K562 (cell line): Measurements from ENCODE around the gene ERMP1. TPM values are rescaled to one million over a fixed set of nuclear protein-coding genes. Genes with fewer than 3 reads are reported as not detected.

Experiments used
- ATAC-seq: fragments of 200-7000 bp; cut with Tn5 transposase; 3 replicates; pipeline ENCODE4 v1.9.1; 2020; ENCODE audit warnings: moderate library complexity
- BruUV-seq: library from RNA; stranded (reverse); fragments of 400-500 nt; replicated peaks from 2 replicates; lab custom pipeline; 2021; lab: Mats Ljungman, UMichigan
- CTCF ChIA-PET: fragments of 300-600 bp; formaldehyde crosslinking; extraction: SDS; loops from one replicate; lab custom pipeline; 2021; ENCODE audit warnings: low intra/inter-chr PET ratio; lab: Yijun Ruan, JAX
- POLR2A ChIA-PET: fragments of 300-600, 350-650 bp; sonication (Branson Sonifier 250); formaldehyde crosslinking; extraction: SDS; loops from one replicate; lab custom pipeline; 2021; ENCODE audit warnings: antibody characterized with exemption, inconsistent platforms; lab: Yijun Ruan, JAX
- DNase-seq, 4 experiments: peaks; one replicate each; pipeline versions ENCODE4 v3.0.0 to v3.0.0-alpha.2; 2011 to 2018; ENCODE audit warnings: low spot score in 3 of 4, mixed read lengths in 3 of 4; ENCODE audit errors: extremely low read depth in 1 of 4
- FAIRE-seq: peaks from 2 replicates; lab custom pipeline; 2011; peaks lifted over from hg19 to GRCh38; lab: Jason Lieb, UNC
- H2AFZ ChIP-seq: 2 replicates; pipeline ENCODE4 v1.6.0; 2011; ENCODE audit warnings: low read depth, low read length, control low read depth, inconsistent platforms
- H3K27ac ChIP-seq: fragments of 200-600 bp; 3 replicates; pipeline ENCODE4 v1.8.0; 2011; ENCODE audit warnings: low read depth, mild to moderate bottlenecking, control low read depth, inconsistent platforms, low read length, moderate library complexity, mixed read lengths; ENCODE audit errors: extremely low read depth
- H3K27me3 ChIP-seq, 2 experiments: fragments of 300-600 bp in 1 of 2; 2 replicates in 1 of 2; 3 replicates in 1 of 2; pipeline versions ENCODE4 v1.6.0 to v1.8.0; 2011; ENCODE audit warnings: inconsistent platforms in 2 of 2, low read length in 2 of 2, mild to moderate bottlenecking in 1 of 2, mixed read lengths in 1 of 2, moderate library complexity in 1 of 2; ENCODE audit not compliant: control insufficient read depth in 2 of 2, insufficient read depth in 2 of 2
- H3K36me3 ChIP-seq: fragments of 300-600 bp; 3 replicates; pipeline ENCODE4 v1.8.0; 2011; ENCODE audit warnings: mild to moderate bottlenecking, low read length, inconsistent platforms; ENCODE audit not compliant: control insufficient read depth, insufficient read depth
- H3K4me1 ChIP-seq, 2 experiments: fragments of 200-600 bp in 1 of 2; replicated peaks in 1 of 2; 2 replicates in 1 of 2; 3 replicates in 1 of 2; pipeline versions ENCODE4 v1.5.1 to v1.8.0; 2011; ENCODE audit warnings: inconsistent platforms in 2 of 2, low read length in 2 of 2, mild to moderate bottlenecking in 1 of 2, mixed read lengths in 1 of 2, moderate library complexity in 1 of 2; ENCODE audit not compliant: control insufficient read depth in 2 of 2, insufficient read depth in 2 of 2
- H3K4me2 ChIP-seq: 2 replicates; pipeline ENCODE4 v1.6.1; 2011; ENCODE audit warnings: low read length, control low read depth, inconsistent platforms, mixed read lengths; ENCODE audit not compliant: insufficient read depth
- H3K4me3 ChIP-seq: fragments of 200-600 bp; sonication (generic), shearing (Covaris generic); 2 replicates; pipeline ENCODE4 v1.5.1; 2016; ENCODE audit warnings: control low read depth, inconsistent platforms
- H3K79me2 ChIP-seq: fragments of 200-600 bp; 3 replicates; pipeline ENCODE4 v1.8.0; 2011; ENCODE audit warnings: low read length, inconsistent platforms; ENCODE audit not compliant: control insufficient read depth, insufficient read depth
- H3K9ac ChIP-seq, 2 experiments: 2 replicates each; pipeline versions ENCODE4 v1.6.0 to v1.6.1; 2011; ENCODE audit warnings: low read depth in 2 of 2, low read length in 2 of 2, control low read depth in 1 of 2, inconsistent platforms in 1 of 2, mild to moderate bottlenecking in 1 of 2, mixed read lengths in 1 of 2; ENCODE audit not compliant: insufficient read depth in 1 of 2
- H3K9me1 ChIP-seq: one replicate; pipeline ENCODE4 v1.6.0; 2011; ENCODE audit warnings: inconsistent platforms, mild to moderate bottlenecking, low read length, moderate library complexity; ENCODE audit not compliant: control insufficient read depth, insufficient read depth
- H3K9me3 ChIP-seq: replicated peaks from 2 replicates; pipeline ENCODE4 v1.5.1; 2011; ENCODE audit warnings: low read depth, low read length, inconsistent platforms; ENCODE audit not compliant: control insufficient read depth, insufficient read depth
- H4K20me1 ChIP-seq: replicated peaks from 2 replicates; pipeline ENCODE4 v1.6.1; 2011; ENCODE audit warnings: low read length, inconsistent platforms, mixed read lengths; ENCODE audit not compliant: control insufficient read depth, insufficient read depth
- CBFA2T3 ChIP-seq: fragments of 450-650 bp; IDR thresholded peaks from 2 replicates; pipeline ENCODE4 v1.6.1; 2017
- CEBPB ChIP-seq: fragments of 450-650 bp; IDR thresholded peaks from 2 replicates; pipeline ENCODE4 v1.6.1; 2016; ENCODE audit warnings: missing genetic modification characterization, missing compliant biosample characterization
- E2F5 ChIP-seq: sonication (generic); formaldehyde crosslinking; IDR thresholded peaks from 2 replicates; pipeline ENCODE4 v1.8.0; 2022; ENCODE audit warnings: mild to moderate bottlenecking, missing genetic modification reagents
- EP300 ChIP-seq: IDR thresholded peaks from 2 replicates; pipeline ENCODE4 v1.6.1; 2012; ENCODE audit warnings: low read length, improper control_type of control experiment
- ESRRA ChIP-seq: fragments of 450-650 bp; IDR thresholded peaks from 2 replicates; pipeline ENCODE4 v1.6.1; 2014; ENCODE audit warnings: low read depth, mild to moderate bottlenecking, moderate library complexity, borderline replicate concordance
- FOSL1 ChIP-seq: fragments of 200-800 bp; sonication (Bioruptor generic); conservative IDR thresholded peaks from 2 replicates; pipeline ENCODE4 v1.6.1; 2016; ENCODE audit warnings: missing genetic modification characterization, missing compliant biosample characterization
- HDAC2 ChIP-seq: fragments of 450-650 bp; IDR thresholded peaks from 2 replicates; pipeline ENCODE4 v1.6.1; 2016; ENCODE audit warnings: mild to moderate bottlenecking
- KLF1 ChIP-seq: fragments of 450-650 bp; IDR thresholded peaks from 2 replicates; pipeline ENCODE4 v1.6.1; 2016; ENCODE audit warnings: missing genetic modification characterization, missing compliant biosample characterization
- NBN ChIP-seq: fragments of 450-650 bp; IDR thresholded peaks from 2 replicates; pipeline ENCODE4 v1.6.1; 2016; ENCODE audit warnings: low read depth, mild to moderate bottlenecking
- NFIC ChIP-seq: fragments of 450-650 bp; IDR thresholded peaks from 2 replicates; pipeline ENCODE4 v1.6.1; 2017; ENCODE audit warnings: mild to moderate bottlenecking, inconsistent platforms
- NR2C1 ChIP-seq, 2 experiments: fragments of 450-650 bp; IDR thresholded peaks; 2 replicates each; pipeline ENCODE4 v1.6.1; 2017; ENCODE audit warnings: mild to moderate bottlenecking in 2 of 2, antibody characterized with exemption in 1 of 2, inconsistent platforms in 1 of 2, missing compliant biosample characterization in 1 of 2, missing genetic modification characterization in 1 of 2
- POLR2B ChIP-seq: fragments of 450-650 bp; IDR thresholded peaks from 2 replicates; pipeline ENCODE4 v1.6.1; 2018; ENCODE audit warnings: low read depth; ENCODE audit not compliant: partially characterized antibody
- SIRT6 ChIP-seq: IDR thresholded peaks from one replicate; pipeline ENCODE4 v1.6.1; 2012; ENCODE audit warnings: low read depth, mild to moderate bottlenecking, control low read depth, inconsistent platforms, low read length, moderate library complexity
- SMARCB1 ChIP-seq: IDR thresholded peaks from 2 replicates; pipeline ENCODE4 v1.6.1; 2011; ENCODE audit warnings: improper control_type of control experiment, low read depth; ENCODE audit not compliant: insufficient read length
- SOX6 ChIP-seq: fragments of 450-650 bp; IDR thresholded peaks from 2 replicates; pipeline ENCODE4 v1.6.1; 2014; ENCODE audit warnings: mild to moderate bottlenecking
- SRF ChIP-seq, 2 experiments: fragments of 250-450, 450-650 bp in 1 of 2; sonication (Bioruptor Pico) in 1 of 2; sonication (generic) in 1 of 2; formaldehyde crosslinking; IDR thresholded peaks; 2 replicates each; pipeline versions ENCODE4 v1.5.0 to v1.5.1; 2020 to 2022; ENCODE audit warnings: mild to moderate bottlenecking in 1 of 2, missing genetic modification reagents in 1 of 2
- STAT5A ChIP-seq: IDR thresholded peaks from 2 replicates; pipeline ENCODE4 v1.6.1; 2012; ENCODE audit warnings: low read length, inconsistent platforms, borderline replicate concordance
- THRB ChIP-seq: fragments of 450-650 bp; formaldehyde crosslinking; conservative IDR thresholded peaks from 2 replicates; pipeline ENCODE4 v1.4.0; 2022; ENCODE audit warnings: mild to moderate bottlenecking, missing genetic modification characterization
- ZFX ChIP-seq: sonication (generic); formaldehyde crosslinking; IDR thresholded peaks from 2 replicates; pipeline ENCODE4 v1.8.0; 2022; ENCODE audit warnings: mild to moderate bottlenecking, missing genetic modification reagents, moderate library complexity
- ZNF133 ChIP-seq: fragments of 250-450 bp; sonication (Bioruptor Pico); IDR thresholded peaks from 2 replicates; pipeline ENCODE4 v1.4.0; 2020; ENCODE audit warnings: mild to moderate bottlenecking
- ZNF24 ChIP-seq: fragments of 450-650 bp; IDR thresholded peaks from 2 replicates; pipeline ENCODE4 v1.6.1; 2016
- ZNF766 ChIP-seq: fragments of 200-800 bp; sonication (Bioruptor generic); conservative IDR thresholded peaks from 2 replicates; pipeline ENCODE4 v1.6.1; 2016; ENCODE audit warnings: missing genetic modification characterization, missing compliant biosample characterization
- WGBS: fragments of 100-300 bp; shearing (Covaris generic); methylation state at CpG from one replicate; pipeline ENCODE4 v1.1.6; 2016; ENCODE audit warnings: low coverage, mixed read lengths; ENCODE audit not compliant: insufficient coverage; ENCODE audit errors: missing lambda C conversion rate; 5-methylcytosine and 5-hydroxymethylcytosine counted together
- in situ Hi-C: fragments of 300-500 bp; cut with MboI; formaldehyde crosslinking; loops from 4 replicates; pipeline ENCODE4 v1.15.0; 2018; ENCODE audit warnings: inconsistent platforms, mixed read lengths
- intact Hi-C: fragments of 100-400 bp; cut with micrococcal nuclease; formaldehyde crosslinking; loops from 2 replicates; pipeline ENCODE4 v1.14.2; 2022
- polyA plus RNA-seq, 8 experiments: library from polyadenylated mRNA; depleted of rRNA in 4 of 8; stranded (reverse) in 5 of 8; unstranded in 3 of 8; fragments of >200 nt; fragmentation: Nextera tagmentation in 2 of 8; fragmentation: Illumina TruSeq in 1 of 8; extraction: Ambion mirVana in 2 of 8; extraction: Trizol in 1 of 8; gene quantifications; 2 replicates each; pipeline versions ENCODE4 v1.2.1 to v1.2.3, GENCODE V29; 2011 to 2014; ENCODE audit warnings: inconsistent platforms in 1 of 8, missing spikeins in 1 of 8
- total RNA-seq, 7 experiments: library from RNA; depleted of rRNA in 6 of 7; stranded (reverse); fragments of >200 nt in 6 of 7; fragmentation: Illumina TruSeq in 2 of 7; extraction: Trizol in 2 of 7; gene quantifications; 2 replicates each; pipeline versions ENCODE4 v1.2.1 to v1.2.3, GENCODE V29; 2011 to 2021; ENCODE audit warnings: low replicate concordance in 1 of 7

Gene ERMP1
- total and polyA plus RNA-seq, 9 of the 15 experiments (the other 6 are each of a cell fraction or from before 2014, with no cell fraction given), result 2.5 to 26.3 (median 12.6) TPM

- TF ChIP-seq KLF1, result no peak
These were observed 20.1 kb upstream of the ERMP1 start (continued) for GRCh38 chr9:5852987-5853386.

- no peak overlapping the region for H2AFZ ChIP-seq
- CTCF ChIA-PET, result interaction anchor here (0.9 kb wide), 1 partner anchor 18 kb away, joined by 3 read pairs; no protein-coding TSS in a partner anchor
- peaks cover 3 to 25% of the 10 kb centered on the region in 2 experiments; a peak in 4 of 5 replicates for H3K4me1 ChIP-seq
- H3K79me2 ChIP-seq, result no peaks in the 10 kb centered on the region
- no peaks in the 10 kb centered on the region for H3K36me3 ChIP-seq
- no peaks in the 10 kb centered on the region for H3K27me3 ChIP-seq
- FAIRE-seq, result peak; percentile 84
- no peak overlapping the region for H3K9ac ChIP-seq
- H4K20me1 ChIP-seq, result no peaks in the 10 kb centered on the region; the same call in 1 of the 2 replicates
- peak in 2 of 4 experiments; percentile 45 to 66 for DNase-seq
- 0% methylated on average over 2 of the region's 2 CpGs for WGBS
- POLR2A ChIA-PET, result interaction anchor here (0.7 kb wide), 1 partner anchor 19 kb away, joined by 5 read pairs; the partner anchor contains the start of gene ERMP1
- H3K9me3 ChIP-seq, result no peaks in the 10 kb centered on the region
- no peak overlapping the region for H3K27ac ChIP-seq
- no peak overlapping the region for H3K4me3 ChIP-seq
- H3K4me2 ChIP-seq, result no peak overlapping the region
- H3K9me1 ChIP-seq, result no peaks in the 10 kb centered on the region
- in situ Hi-C loops (no loop called here), intact Hi-C loops (no loop called here)
- no TSS peak for BruUV-seq
- peak; percentile 73 for ATAC-seq
- no peak for TF ChIP-seq E2F5 (CRISPR knock-in tag)
- no peak for TF ChIP-seq THRB (CRISPR knock-in tag)
- no peak for TF ChIP-seq NR2C1 (IDR thresholded peaks at IDR 0.05)
- TF ChIP-seq NR2C1 (tag; IDR thresholded peaks at IDR 0.05), result 0 out of 2 replicates have a peak, but pooled peaks have one; percentile 13
- peak; percentile 93 to 95 for TF ChIP-seq SRF (CRISPR knock-in tag; IDR thresholded peaks at IDR 0.05)
- no peak for TF ChIP-seq SIRT6
- peak; percentile 36; the same call in 1 of the 2 replicates for TF ChIP-seq EP300
- TF ChIP-seq ZNF133, result no peak
- TF ChIP-seq ZNF766 (CRISPR knock-in tag), result 0 out of 2 replicates have a peak, but pooled peaks have one; percentile 40
- no peak for TF ChIP-seq NFIC
- TF ChIP-seq POLR2B, result no peak
- TF ChIP-seq NBN, result no peak
- peak; percentile 83 for TF ChIP-seq CEBPB (tag)
- TF ChIP-seq SOX6, result peak; percentile 54; the same call in 1 of the 2 replicates
- TF ChIP-seq STAT5A, result no peak
- TF ChIP-seq ZFX (CRISPR knock-in tag), result peak; percentile 27; the same call in 1 of the 2 replicates
- TF ChIP-seq HDAC2, result 0 out of 2 replicates have a peak, but pooled peaks have one; percentile 28
- peak; percentile 85 for TF ChIP-seq FOSL1
- no peak for TF ChIP-seq ESRRA
- no peak for TF ChIP-seq ZNF24
- 0 out of 2 replicates have a peak, but pooled peaks have one; percentile 40 for TF ChIP-seq CBFA2T3
- TF ChIP-seq SMARCB1, result no peak
These were observed 18.5 kb upstream of the ERMP1 start for GRCh38 chr9:5851445-5851844.
